ENCODE data around the gene OBSCN. TPM values are rescaled to one million over a fixed set of nuclear protein-coding genes. Genes with fewer than 3 reads are reported as not detected.

OBSCN gene
- total and polyA plus RNA-seq, 2 of the 4 experiments (the other 2 are of a cell fraction), result 4.1 to 9.5 TPM

DNA sequence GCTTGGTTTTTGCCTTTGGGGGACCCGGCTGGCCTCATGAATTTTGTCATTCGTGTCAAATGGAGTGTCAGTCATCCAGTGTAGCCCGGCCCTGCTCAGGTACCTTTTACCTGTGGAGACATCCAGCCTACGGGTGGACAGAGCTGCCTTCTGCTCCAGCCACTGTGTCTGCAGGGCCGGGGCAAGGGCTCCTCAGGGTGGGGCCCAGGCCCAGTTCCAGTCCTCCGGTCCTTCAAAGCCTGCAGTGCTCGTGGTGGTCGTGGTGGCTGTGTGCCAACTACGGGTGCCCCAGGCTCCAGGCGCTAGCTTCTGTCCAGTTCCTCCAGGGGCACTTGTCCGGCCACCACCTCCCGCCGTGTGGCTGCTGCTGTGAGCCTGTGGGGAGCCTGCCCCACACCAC lies 144.0 kb downstream of the OBSCN start:
- Histone ChIP-seq H3K4me1 (ENCODE audit: control insufficient read depth, insufficient read depth, low read length) (no peaks in the 10 kb centered on the region), H3K23ac (ENCODE audit: low read depth, low read length) (no peak overlapping the region), H3K27ac (ENCODE audit: insufficient read depth, low read length) (no peak overlapping the region), H2AFZ (replicated peaks; ENCODE audit: low read length, poor library complexity) (peak overlapping the region; percentile 11), H2AK5ac (ENCODE audit: low read depth, low read length) (no peak overlapping the region), H3K9me1 (ENCODE audit: insufficient read depth, low read length) (no peaks in the 10 kb centered on the region), H3K9ac (ENCODE audit: low read depth, low read length) (no peak overlapping the region), H2BK15ac (ENCODE audit: low read depth, low read length) (no peak overlapping the region), H3K9me3 (ENCODE audit: control insufficient read depth, insufficient read depth, low read length) (no peaks in the 10 kb centered on the region), H3K4me3 (ENCODE audit: insufficient read depth, low read depth, low read length) (no peak overlapping the region), H2AK9ac (replicated peaks; ENCODE audit: low read depth, low read length, poor library complexity) (no peak overlapping the region), H3K4ac (ENCODE audit: low read depth, low read length) (no peak overlapping the region), H4K20me1 (ENCODE audit: insufficient read depth, low read length) (no peaks in the 10 kb centered on the region), H2BK5ac (ENCODE audit: low read depth, low read length, poor library complexity, severe bottlenecking) (no peak overlapping the region), H4K91ac (ENCODE audit: insufficient read depth, low read depth, low read length) (no peak overlapping the region), H2BK20ac (ENCODE audit: low read depth, low read length) (no peak overlapping the region), H4K8ac (ENCODE audit: low read depth in 2 of 2, low read length in 2 of 2) (no peak overlapping the region), H3K4me2 (ENCODE audit: low read depth, low read length) (no peak overlapping the region), H2BK120ac (ENCODE audit: low read depth, low read length) (no peak overlapping the region), H3K18ac (ENCODE audit: low read depth, low read length) (no peak overlapping the region), H3K36me3 (ENCODE audit: control insufficient read depth, insufficient read depth, low read length) (no peaks in the 10 kb centered on the region), H4K5ac (ENCODE audit: low read depth, low read length) (no peak overlapping the region), H3K56ac (ENCODE audit: extremely low read depth, insufficient read depth, low read length) (no peak overlapping the region), H3K79me1 (ENCODE audit: low read depth in 1 of 2, low read length in 2 of 2) (no peaks in the 10 kb centered on the region), H3K27me3 (ENCODE audit: control insufficient read depth, insufficient read depth, low read length) (no peaks in the 10 kb centered on the region; the same call in 1 of the 2 replicates), H3K14ac (replicated peaks; ENCODE audit: low read depth, low read length) (no peak overlapping the region)
- in situ Hi-C loops (cut with MboI; ENCODE audit: low sequenced_read_pairs) (no loop called here), intact Hi-C loops (cut with micrococcal nuclease) (no loop called here), dilution Hi-C loops (cut with HindIII; ENCODE audit: low sequenced_read_pairs, unreplicated experiment) (no loop called here)
- WGBS, 2 experiments (ENCODE audit: extremely low coverage in 2 of 2, insufficient read length in 1 of 2), result 90% methylated on average over 7 of the region's 13 CpGs; no CpG with 5 or more reads in 1 of the 2 experiments
- TF ChIP-seq FOS (IDR thresholded peaks at IDR 0.05; ENCODE audit: low read depth, low read length) (no peak), POLR2A (IDR thresholded peaks at IDR 0.05; ENCODE audit: low read depth, low read length) (no peak), RCOR1 (IDR thresholded peaks at IDR 0.05; ENCODE audit: insufficient replicate concordance, low read length) (no peak), RAD21 (IDR thresholded peaks at IDR 0.05; ENCODE audit: low read length) (no peak), MXI1 (IDR thresholded peaks at IDR 0.05; ENCODE audit: borderline replicate concordance, low read depth, low read length) (no peak), CEBPB (IDR thresholded peaks at IDR 0.05; ENCODE audit: low read depth, low read length) (no peak), SMC3 (IDR thresholded peaks at IDR 0.05; ENCODE audit: low read depth, low read length) (no peak), BHLHE40 (IDR thresholded peaks at IDR 0.05; ENCODE audit: low read depth, low read length) (no peak), CHD1 (IDR thresholded peaks at IDR 0.05; ENCODE audit: low read depth, low read length) (no peak), MAZ (IDR thresholded peaks at IDR 0.05; ENCODE audit: borderline replicate concordance, low read depth, low read length) (no peak)
- CTCF ChIA-PET, result no interaction called here
- DNase-seq (no peak), ATAC-seq (ENCODE audit: low read depth) (no peak)
- POLR2A ChIA-PET (ENCODE audit: unreplicated experiment), result no interaction called here
- no TSS peak for BruUV-seq (replicated peaks)
